Gastrocnemius medialis (tissue), 4 donors: ENCODE data around the gene AGFG2.

Source experiments
- POLR2A ChIP-seq, 2 donors: fragments of 450-650 bp; IDR thresholded peaks; one replicate each; pipeline ENCODE4 v1.6.1; 2017; ENCODE audit warnings: antibody characterized with exemption in 2 of 2, mild to moderate bottlenecking in 2 of 2, moderate library complexity in 2 of 2
- TF ChIP-seq, protein P1 (sequence below), 5 experiments: fragments of 450-650 bp in 3 of 5; fragments of 200-600 bp in 2 of 5; sonication (generic) in 2 of 5; IDR thresholded peaks in 4 of 5; conservative IDR thresholded peaks in 1 of 5; 1 replicate in 4 of 5; 2 replicates in 1 of 5; pipeline ENCODE4 v1.5.1; 2016 to 2019; ENCODE audit warnings: antibody characterized with exemption in 5 of 5, mild to moderate bottlenecking in 3 of 5, moderate library complexity in 3 of 5

DNA sequence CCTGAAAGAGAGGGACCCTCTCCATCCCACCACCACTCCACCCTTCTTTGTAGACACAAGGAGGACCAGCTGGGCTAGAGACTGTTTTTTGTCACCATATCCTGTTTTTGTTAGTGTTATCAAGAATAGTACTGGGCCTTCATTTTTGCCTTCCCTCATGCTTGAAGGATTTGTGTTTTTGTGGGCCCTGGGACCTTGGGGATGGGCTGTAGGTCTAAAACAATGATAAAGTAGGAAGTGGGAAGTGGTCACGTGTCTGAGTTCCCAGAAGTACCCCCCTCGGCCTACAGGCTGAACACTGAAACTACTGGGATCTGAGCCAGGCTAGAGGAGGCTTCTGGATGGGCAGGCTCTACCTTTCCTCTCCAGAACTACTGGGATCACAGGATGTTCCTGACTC is 8.9 kb downstream of the AGFG2 start:
- no peak for TF ChIP-seq POLR2A (IDR thresholded peaks at IDR 0.05)
- TF ChIP-seq, protein P1, sequence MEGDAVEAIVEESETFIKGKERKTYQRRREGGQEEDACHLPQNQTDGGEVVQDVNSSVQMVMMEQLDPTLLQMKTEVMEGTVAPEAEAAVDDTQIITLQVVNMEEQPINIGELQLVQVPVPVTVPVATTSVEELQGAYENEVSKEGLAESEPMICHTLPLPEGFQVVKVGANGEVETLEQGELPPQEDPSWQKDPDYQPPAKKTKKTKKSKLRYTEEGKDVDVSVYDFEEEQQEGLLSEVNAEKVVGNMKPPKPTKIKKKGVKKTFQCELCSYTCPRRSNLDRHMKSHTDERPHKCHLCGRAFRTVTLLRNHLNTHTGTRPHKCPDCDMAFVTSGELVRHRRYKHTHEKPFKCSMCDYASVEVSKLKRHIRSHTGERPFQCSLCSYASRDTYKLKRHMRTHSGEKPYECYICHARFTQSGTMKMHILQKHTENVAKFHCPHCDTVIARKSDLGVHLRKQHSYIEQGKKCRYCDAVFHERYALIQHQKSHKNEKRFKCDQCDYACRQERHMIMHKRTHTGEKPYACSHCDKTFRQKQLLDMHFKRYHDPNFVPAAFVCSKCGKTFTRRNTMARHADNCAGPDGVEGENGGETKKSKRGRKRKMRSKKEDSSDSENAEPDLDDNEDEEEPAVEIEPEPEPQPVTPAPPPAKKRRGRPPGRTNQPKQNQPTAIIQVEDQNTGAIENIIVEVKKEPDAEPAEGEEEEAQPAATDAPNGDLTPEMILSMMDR (IDR thresholded peaks at IDR 0.05 in 4 of 5, conservative IDR thresholded peaks at IDR 0.05 in 1 of 5): no peak
